HG03439 (cell line): ENCODE results near the gene ELOB.

Experiments
- ATAC-seq: cut with Tn5 transposase; IDR thresholded peaks from one replicate; pipeline ENCODE4 v1.9.1; 2021; ENCODE audit warnings: mild to moderate bottlenecking, moderate library complexity; ENCODE audit not compliant: unreplicated experiment

Gene ELOB

GRCh38 chr16:2769675-2770056, 7.4 kb downstream of the ELOB start:
- no peak for ATAC-seq

- no peak for ATAC-seq
Observed at GRCh38 chr16:2769100-2769529, 8.0 kb downstream of the ELOB start.

- no peak for ATAC-seq
Observed at GRCh38 chr16:2768403-2769089, 8.5 kb downstream of the ELOB start.

- no peak for ATAC-seq
Observed at GRCh38 chr16:2767891-2768290, 9.2 kb downstream of the ELOB start.

GRCh38 chr16:2767140-2767731, 9.8 kb downstream of the ELOB start:
- ATAC-seq: no peak

GRCh38 chr16:2766430-2767139, 10.5 kb downstream of the ELOB start:
- ATAC-seq: no peak

GRCh38 chr16:2765462-2766404, 11.3 kb downstream of the ELOB start:
- no peak for ATAC-seq

- no peak for ATAC-seq
Observed at GRCh38 chr16:2764718-2765117, 12.4 kb downstream of the ELOB start.

- ATAC-seq: no peak
Observed at GRCh38 chr16:2763173-2763572, 13.9 kb downstream of the ELOB start.

- no peak for ATAC-seq
Observed at GRCh38 chr16:2762711-2763110, 14.4 kb downstream of the ELOB start.

- no peak for ATAC-seq
Observed at GRCh38 chr16:2761886-2762583, 15.0 kb downstream of the ELOB start.

GRCh38 chr16:2761472-2761871, 15.6 kb downstream of the ELOB start:
- no peak for ATAC-seq

GRCh38 chr16:2757344-2757743, 19.7 kb downstream of the ELOB start:
- ATAC-seq: no peak

- no peak for ATAC-seq
Observed at GRCh38 chr16:2756288-2757015, 20.6 kb downstream of the ELOB start.

- ATAC-seq: no peak
Observed at GRCh38 chr16:2755158-2755557, 21.9 kb downstream of the ELOB start.

GRCh38 chr16:2753733-2754020, 23.4 kb downstream of the ELOB start:
- ATAC-seq: no peak

GRCh38 chr16:2752850-2753732, 24.0 kb downstream of the ELOB start:
- ATAC-seq: peak; percentile 54

GRCh38 chr16:2752035-2752849, 24.8 kb downstream of the ELOB start, which contains the start of gene SRRM2:
TSS of gene SRRM2 (plus strand) at chr16:2752638. CDS start at chr16:2756365, 3,727 bp downstream.
- ATAC-seq: peak; percentile 77
